ENCODE data around the gene CDC25B. TPM values are rescaled to one million over a fixed set of nuclear protein-coding genes. Genes with fewer than 3 reads are reported as not detected.

The CDC25B gene
- total and polyA plus RNA-seq, 2 of the 13 experiments (the other 11 are each of a cell fraction or from before 2014, with no cell fraction given), result 14.5 to 19.4 TPM

GRCh38 chr20:3820048-3820900, 24.2 kb downstream of the CDC25B start, which contains the start of gene AP5S1 (continued):
- TF ChIP-seq POLR2A (IDR thresholded peaks at IDR 0.05; ENCODE audit: insufficient read depth in 1 of 2, low read depth in 2 of 2, low read length in 2 of 2) (peak; percentile 97), ZSCAN20 (CRISPR knock-in tag; IDR thresholded peaks at IDR 0.05; ENCODE audit: borderline replicate concordance) (peak; percentile 96), ZNF550 (CRISPR knock-in tag; IDR thresholded peaks at IDR 0.05; ENCODE audit: borderline replicate concordance) (peak; percentile 97), ZNF772 (CRISPR knock-in tag; IDR thresholded peaks at IDR 0.05) (peak; percentile 10), ZNF180 (CRISPR knock-in tag; IDR thresholded peaks at IDR 0.05; ENCODE audit: borderline replicate concordance, low read depth) (peak; percentile 19; the same call in 1 of the 2 replicates), NBN (conservative IDR thresholded peaks at IDR 0.05) (no peak), MAZ (IDR thresholded peaks at IDR 0.05; ENCODE audit: borderline replicate concordance, low read depth, low read length) (peak; percentile 96), MAZ (CRISPR knock-in tag; IDR thresholded peaks at IDR 0.05; ENCODE audit: low read depth) (peak; percentile 97), KAT7 (CRISPR knock-in tag; IDR thresholded peaks at IDR 0.05; ENCODE audit: borderline replicate concordance) (peak; percentile 98), RCOR2 (CRISPR knock-in tag; IDR thresholded peaks at IDR 0.05) (0 out of 2 replicates have a peak, but pooled peaks have one; percentile 53), ZNF674 (CRISPR knock-in tag; IDR thresholded peaks at IDR 0.05; ENCODE audit: low read depth) (peak; percentile 72; the same call in 1 of the 2 replicates), SP140L (CRISPR knock-in tag; IDR thresholded peaks at IDR 0.05; ENCODE audit: borderline replicate concordance) (peak; percentile 33; the same call in 1 of the 2 replicates), YY1 (IDR thresholded peaks at IDR 0.05; ENCODE audit: insufficient read depth, insufficient replicate concordance, low read depth, low read length) (peak; percentile 99), HNRNPUL1 (IDR thresholded peaks at IDR 0.05; ENCODE audit: low read depth, low read length) (no peak), ZNF136 (CRISPR knock-in tag; IDR thresholded peaks at IDR 0.05; ENCODE audit: low read depth) (no peak; the same call in 1 of the 2 replicates), ZNF468 (CRISPR knock-in tag; IDR thresholded peaks at IDR 0.05) (peak; percentile 87)
- TF ChIP-seq, protein P1, sequence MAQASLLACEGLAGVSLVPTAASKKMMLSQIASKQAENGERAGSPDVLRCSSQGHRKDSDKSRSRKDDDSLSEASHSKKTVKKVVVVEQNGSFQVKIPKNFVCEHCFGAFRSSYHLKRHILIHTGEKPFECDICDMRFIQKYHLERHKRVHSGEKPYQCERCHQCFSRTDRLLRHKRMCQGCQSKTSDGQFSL (CRISPR knock-in tag; IDR thresholded peaks at IDR 0.05), result peak; percentile 87
- TF ChIP-seq, protein P2, sequence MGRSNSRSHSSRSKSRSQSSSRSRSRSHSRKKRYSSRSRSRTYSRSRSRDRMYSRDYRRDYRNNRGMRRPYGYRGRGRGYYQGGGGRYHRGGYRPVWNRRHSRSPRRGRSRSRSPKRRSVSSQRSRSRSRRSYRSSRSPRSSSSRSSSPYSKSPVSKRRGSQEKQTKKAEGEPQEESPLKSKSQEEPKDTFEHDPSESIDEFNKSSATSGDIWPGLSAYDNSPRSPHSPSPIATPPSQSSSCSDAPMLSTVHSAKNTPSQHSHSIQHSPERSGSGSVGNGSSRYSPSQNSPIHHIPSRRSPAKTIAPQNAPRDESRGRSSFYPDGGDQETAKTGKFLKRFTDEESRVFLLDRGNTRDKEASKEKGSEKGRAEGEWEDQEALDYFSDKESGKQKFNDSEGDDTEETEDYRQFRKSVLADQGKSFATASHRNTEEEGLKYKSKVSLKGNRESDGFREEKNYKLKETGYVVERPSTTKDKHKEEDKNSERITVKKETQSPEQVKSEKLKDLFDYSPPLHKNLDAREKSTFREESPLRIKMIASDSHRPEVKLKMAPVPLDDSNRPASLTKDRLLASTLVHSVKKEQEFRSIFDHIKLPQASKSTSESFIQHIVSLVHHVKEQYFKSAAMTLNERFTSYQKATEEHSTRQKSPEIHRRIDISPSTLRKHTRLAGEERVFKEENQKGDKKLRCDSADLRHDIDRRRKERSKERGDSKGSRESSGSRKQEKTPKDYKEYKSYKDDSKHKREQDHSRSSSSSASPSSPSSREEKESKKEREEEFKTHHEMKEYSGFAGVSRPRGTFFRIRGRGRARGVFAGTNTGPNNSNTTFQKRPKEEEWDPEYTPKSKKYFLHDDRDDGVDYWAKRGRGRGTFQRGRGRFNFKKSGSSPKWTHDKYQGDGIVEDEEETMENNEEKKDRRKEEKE (IDR thresholded peaks at IDR 0.05), result no peak
- TF ChIP-seq, protein P3, sequence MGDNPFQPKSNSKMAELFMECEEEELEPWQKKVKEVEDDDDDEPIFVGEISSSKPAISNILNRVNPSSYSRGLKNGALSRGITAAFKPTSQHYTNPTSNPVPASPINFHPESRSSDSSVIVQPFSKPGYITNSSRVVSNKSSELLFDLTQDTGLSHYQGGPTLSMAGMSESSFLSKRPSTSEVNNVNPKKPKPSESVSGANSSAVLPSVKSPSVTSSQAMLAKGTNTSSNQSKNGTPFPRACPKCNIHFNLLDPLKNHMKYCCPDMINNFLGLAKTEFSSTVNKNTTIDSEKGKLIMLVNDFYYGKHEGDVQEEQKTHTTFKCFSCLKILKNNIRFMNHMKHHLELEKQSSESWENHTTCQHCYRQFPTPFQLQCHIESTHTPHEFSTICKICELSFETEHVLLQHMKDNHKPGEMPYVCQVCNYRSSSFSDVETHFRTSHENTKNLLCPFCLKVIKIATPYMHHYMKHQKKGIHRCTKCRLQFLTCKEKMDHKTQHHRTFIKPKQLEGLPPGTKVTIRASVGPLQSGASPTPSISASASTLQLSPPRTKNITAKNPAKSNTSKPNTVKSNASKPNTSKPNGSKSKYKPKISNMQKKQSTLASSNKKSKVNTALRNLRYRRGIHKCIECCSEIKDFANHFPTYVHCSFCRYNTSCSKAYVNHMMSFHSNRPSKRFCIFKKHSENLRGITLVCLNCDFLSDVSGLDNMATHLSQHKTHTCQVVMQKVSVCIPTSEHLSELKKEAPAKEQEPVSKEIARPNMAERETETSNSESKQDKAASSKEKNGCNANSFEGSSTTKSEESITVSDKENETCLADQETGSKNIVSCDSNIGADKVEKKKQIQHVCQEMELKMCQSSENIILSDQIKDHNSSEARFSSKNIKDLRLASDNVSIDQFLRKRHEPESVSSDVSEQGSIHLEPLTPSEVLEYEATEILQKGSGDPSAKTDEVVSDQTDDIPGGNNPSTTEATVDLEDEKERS (CRISPR knock-in tag; IDR thresholded peaks at IDR 0.05), result peak; percentile 72; the same call in 1 of the 2 replicates
- TF ChIP-seq, protein P4, sequence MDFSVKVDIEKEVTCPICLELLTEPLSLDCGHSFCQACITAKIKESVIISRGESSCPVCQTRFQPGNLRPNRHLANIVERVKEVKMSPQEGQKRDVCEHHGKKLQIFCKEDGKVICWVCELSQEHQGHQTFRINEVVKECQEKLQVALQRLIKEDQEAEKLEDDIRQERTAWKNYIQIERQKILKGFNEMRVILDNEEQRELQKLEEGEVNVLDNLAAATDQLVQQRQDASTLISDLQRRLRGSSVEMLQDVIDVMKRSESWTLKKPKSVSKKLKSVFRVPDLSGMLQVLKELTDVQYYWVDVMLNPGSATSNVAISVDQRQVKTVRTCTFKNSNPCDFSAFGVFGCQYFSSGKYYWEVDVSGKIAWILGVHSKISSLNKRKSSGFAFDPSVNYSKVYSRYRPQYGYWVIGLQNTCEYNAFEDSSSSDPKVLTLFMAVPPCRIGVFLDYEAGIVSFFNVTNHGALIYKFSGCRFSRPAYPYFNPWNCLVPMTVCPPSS (IDR thresholded peaks at IDR 0.05), result no peak

Measured in HepG2 (cell line).